Neural crest cell (in vitro differentiated cells): ENCODE results near the gene PLEKHF1. TPM values are rescaled to one million over a fixed set of nuclear protein-coding genes. Genes with fewer than 3 reads are reported as not detected.
"Not testable (repeated sequence)": the region's sequence is repeated elsewhere in the genome, so short reads cannot be mapped to it uniquely, and the experiment has no call there.

Experiments used
- DNase-seq: peaks from one replicate; pipeline ENCODE4 v3.0.0; 2021; ENCODE audit warnings: low read depth, mixed read lengths, low spot score
- H3K27ac Mint-ChIP-seq: one replicate; pipeline ENCODE4 v1.8.0; 2021; ENCODE audit warnings: mild to moderate bottlenecking, mixed read lengths; ENCODE audit not compliant: unreplicated experiment
- H3K27me3 Mint-ChIP-seq: 2 replicates; pipeline ENCODE4 v1.8.0; 2021; ENCODE audit warnings: low read depth, mild to moderate bottlenecking, mixed read lengths
- H3K36me3 Mint-ChIP-seq: 2 replicates; pipeline ENCODE4 v1.8.0; 2021; ENCODE audit warnings: low read depth, mild to moderate bottlenecking, mixed read lengths
- H3K4me1 Mint-ChIP-seq: 2 replicates; pipeline ENCODE4 v1.8.0; 2021; ENCODE audit warnings: mixed read lengths
- H3K4me3 Mint-ChIP-seq: one replicate; pipeline ENCODE4 v1.8.0; 2021; ENCODE audit warnings: mild to moderate bottlenecking, mixed read lengths
- H3K9me3 Mint-ChIP-seq: 2 replicates; pipeline ENCODE4 v1.8.0; 2021; ENCODE audit warnings: mixed read lengths
- total RNA-seq: library from RNA; stranded (reverse); gene quantifications from 2 replicates; pipeline ENCODE4 v1.2.1, GENCODE V29; 2021
- TF ChIP-seq, protein P1 (sequence below): fragments of 200-600 bp; sonication (generic); conservative IDR thresholded peaks from 2 replicates; pipeline ENCODE4 v1.5.0; 2021; ENCODE audit warnings: antibody characterized with exemption, mild to moderate bottlenecking

PLEKHF1 gene
- total RNA-seq, 1 donor from 2014 or later = 1.2 TPM

GRCh38 chr19:29667901-29668341 is 2.7 kb downstream of the PLEKHF1 start:
- TF ChIP-seq, protein P1, sequence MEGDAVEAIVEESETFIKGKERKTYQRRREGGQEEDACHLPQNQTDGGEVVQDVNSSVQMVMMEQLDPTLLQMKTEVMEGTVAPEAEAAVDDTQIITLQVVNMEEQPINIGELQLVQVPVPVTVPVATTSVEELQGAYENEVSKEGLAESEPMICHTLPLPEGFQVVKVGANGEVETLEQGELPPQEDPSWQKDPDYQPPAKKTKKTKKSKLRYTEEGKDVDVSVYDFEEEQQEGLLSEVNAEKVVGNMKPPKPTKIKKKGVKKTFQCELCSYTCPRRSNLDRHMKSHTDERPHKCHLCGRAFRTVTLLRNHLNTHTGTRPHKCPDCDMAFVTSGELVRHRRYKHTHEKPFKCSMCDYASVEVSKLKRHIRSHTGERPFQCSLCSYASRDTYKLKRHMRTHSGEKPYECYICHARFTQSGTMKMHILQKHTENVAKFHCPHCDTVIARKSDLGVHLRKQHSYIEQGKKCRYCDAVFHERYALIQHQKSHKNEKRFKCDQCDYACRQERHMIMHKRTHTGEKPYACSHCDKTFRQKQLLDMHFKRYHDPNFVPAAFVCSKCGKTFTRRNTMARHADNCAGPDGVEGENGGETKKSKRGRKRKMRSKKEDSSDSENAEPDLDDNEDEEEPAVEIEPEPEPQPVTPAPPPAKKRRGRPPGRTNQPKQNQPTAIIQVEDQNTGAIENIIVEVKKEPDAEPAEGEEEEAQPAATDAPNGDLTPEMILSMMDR = no peak
- no peak for DNase-seq
- Mint-ChIP-seq H3K4me1 (peaks cover 10% of the 10 kb centered on the region), H3K27me3 (peaks cover 41% of the 10 kb centered on the region), H3K27ac (no peak overlapping the region), H3K9me3 (no peaks in the 10 kb centered on the region), H3K36me3 (no peaks in the 10 kb centered on the region), H3K4me3 (no peak overlapping the region)

DNA sequence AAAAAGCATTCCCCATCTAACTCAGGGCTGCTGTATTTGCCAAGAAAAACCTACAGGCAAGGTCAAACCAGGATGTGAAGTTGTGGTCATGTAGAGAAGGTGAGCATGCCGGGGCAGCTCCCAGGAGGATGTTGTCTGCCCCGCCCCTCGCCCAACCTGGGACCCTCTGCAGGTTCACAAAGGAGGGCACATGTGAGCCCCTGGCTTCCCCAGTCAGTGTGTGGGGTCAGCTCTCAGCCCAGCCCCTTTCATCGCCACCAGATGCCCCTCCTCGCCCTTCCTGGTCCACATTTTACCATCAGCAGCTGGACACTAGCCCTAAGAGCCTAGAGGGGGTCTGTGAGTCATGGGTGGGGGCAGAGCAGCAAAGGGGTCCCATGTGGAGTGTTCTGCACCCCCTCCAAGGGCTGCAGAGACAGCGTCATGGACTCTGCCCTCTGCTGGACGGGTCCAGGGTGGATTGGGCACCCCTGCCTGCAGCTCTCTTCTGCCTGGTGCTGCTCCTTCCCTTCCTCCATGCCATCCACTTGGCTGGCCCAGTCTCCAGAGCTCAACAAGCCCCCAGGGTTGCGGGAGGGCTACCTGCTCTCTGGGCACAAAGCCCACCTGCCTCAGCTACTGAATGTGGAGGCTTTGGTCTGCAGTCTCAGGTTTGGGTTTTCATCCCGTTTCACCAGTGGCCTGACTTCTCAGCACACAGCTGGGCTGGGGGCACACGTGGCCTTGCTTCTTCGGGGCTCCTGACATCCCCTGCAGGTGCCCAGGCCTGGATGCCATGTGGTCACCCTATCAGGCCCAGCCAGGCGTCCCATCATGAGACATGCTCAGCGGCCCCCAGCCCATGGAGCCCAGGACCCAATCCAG is 3.7 kb downstream of the PLEKHF1 start:
- H3K4me1 Mint-ChIP-seq = peaks cover 10% of the 10 kb centered on the region
- no peak for DNase-seq
- H3K4me3 Mint-ChIP-seq = no peak overlapping the region
- H3K9me3 Mint-ChIP-seq = no peaks in the 10 kb centered on the region
- H3K27ac Mint-ChIP-seq = no peak overlapping the region
- TF ChIP-seq, protein P1 = no peak
- peaks cover 35% of the 10 kb centered on the region for H3K27me3 Mint-ChIP-seq
- H3K36me3 Mint-ChIP-seq = no peaks in the 10 kb centered on the region

DNA sequence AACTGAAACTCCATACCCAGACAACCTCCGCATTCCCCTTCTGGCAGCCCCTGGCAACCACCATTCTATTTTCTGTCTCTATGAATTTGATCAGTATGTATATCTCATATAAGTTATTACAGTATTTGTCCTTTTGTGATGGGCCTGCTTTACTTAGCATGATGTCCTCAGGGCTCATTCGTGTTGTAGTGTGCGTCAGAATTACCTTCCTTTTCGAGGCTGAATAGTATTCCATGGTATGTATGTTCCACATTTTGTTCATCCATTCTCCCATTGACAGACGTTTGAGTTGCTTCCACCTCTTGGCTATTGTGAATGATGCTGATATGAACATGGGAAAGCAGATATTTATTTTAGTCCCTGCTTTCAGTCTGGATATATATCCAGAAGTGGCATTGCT is 5.0 kb downstream of the PLEKHF1 start:
- Mint-ChIP-seq H3K27me3 (peaks cover 25% of the 10 kb centered on the region), H3K4me3 (no peak overlapping the region), H3K4me1 (peaks cover 11% of the 10 kb centered on the region), H3K9me3 (no peaks in the 10 kb centered on the region), H3K36me3 (no peaks in the 10 kb centered on the region), H3K27ac (no peak overlapping the region)
- TF ChIP-seq, protein P1 = no peak
- DNase-seq = no peak

GRCh38 chr19:29671026-29671392 is 5.7 kb downstream of the PLEKHF1 start:
- not testable (repeated sequence) for H3K9me3 Mint-ChIP-seq, DNase-seq, H3K27ac Mint-ChIP-seq, H3K4me3 Mint-ChIP-seq, H3K36me3 Mint-ChIP-seq
- Mint-ChIP-seq H3K4me1 (peaks cover 16% of the 10 kb centered on the region), H3K27me3 (peaks cover 19% of the 10 kb centered on the region)

- H3K27me3 Mint-ChIP-seq = peaks cover 13% of the 10 kb centered on the region
- H3K4me1 Mint-ChIP-seq = peaks cover 15% of the 10 kb centered on the region
- no peak for DNase-seq
- no peaks in the 10 kb centered on the region for H3K36me3 Mint-ChIP-seq
- H3K4me3 Mint-ChIP-seq = no peak overlapping the region
- H3K9me3 Mint-ChIP-seq = no peaks in the 10 kb centered on the region
- TF ChIP-seq, protein P1 = peak; percentile 50
- H3K27ac Mint-ChIP-seq = peak overlapping the region; percentile 61
These were observed 6.3 kb downstream of the PLEKHF1 start for GRCh38 chr19:29671393-29672160.
